Ovary (tissue), 9 donors: ENCODE measurements around the gene SPRR1A. TPM values are rescaled to one million over a fixed set of nuclear protein-coding genes. Genes with fewer than 3 reads are reported as not detected.

Experiments
- DNase-seq, 5 donors: peaks; one replicate each; pipeline ENCODE4 v3.0.0-alpha.2; 2019 to 2020
- H3K27ac ChIP-seq, 2 donors: fragments of 200-600 bp; one replicate each; pipeline versions ENCODE4 v1.5.1 to v1.8.0; 2019 to 2022
- H3K27me3 ChIP-seq: fragments of 200-600 bp; one replicate; pipeline ENCODE4 v1.8.0; 2022
- H3K36me3 ChIP-seq: fragments of 200-600 bp; sonication (generic); one replicate; pipeline ENCODE4 v1.5.1; 2019
- H3K4me1 ChIP-seq: one replicate; pipeline ENCODE4 v1.8.1; 2013; ENCODE audit warnings: mild to moderate bottlenecking, moderate library complexity; ENCODE audit not compliant: insufficient read depth
- H3K4me3 ChIP-seq: fragments of 200-600 bp; sonication (generic); one replicate; pipeline ENCODE4 v1.5.1; 2017
- H3K9me3 ChIP-seq, 2 donors: fragments of 200-600 bp in 1 of 2; sonication (generic) in 1 of 2; one replicate each; pipeline versions ENCODE4 v1.5.1 to v1.8.1; 2013 to 2019; ENCODE audit warnings: mild to moderate bottlenecking in 1 of 2, moderate library complexity in 1 of 2
- EP300 ChIP-seq: sonication (generic); formaldehyde crosslinking; IDR thresholded peaks from one replicate; pipeline ENCODE4 v1.6.1; 2017; ENCODE audit warnings: antibody characterized with exemption
- POLR2A ChIP-seq: fragments of 450-650 bp; IDR thresholded peaks from one replicate; pipeline ENCODE4 v1.6.1; 2017; ENCODE audit warnings: antibody characterized with exemption, mild to moderate bottlenecking, moderate library complexity
- WGBS, 3 donors: extraction: QIAGEN DNeasy Blood & Tissue Kit in 1 of 3; methylation state at CpG; one replicate each; pipeline versions ENCODE4 v1.1.5 to v1.1.7; 2013 to 2017; 5-methylcytosine and 5-hydroxymethylcytosine counted together
- intact Hi-C, 4 donors: fragments of 100-400 bp; cut with DNase I; formaldehyde crosslinking; loops; one replicate each; pipeline versions ENCODE4 v1.11.0 to v1.15.1; 2022 to 2023
- polyA plus RNA-seq, 2 donors: library from polyadenylated mRNA; stranded (reverse); fragments of 200-250 nt in 1 of 2; fragments of 350-450 nt in 1 of 2; fragmentation: Illumina TruSeq in 1 of 2; extraction: RNeasy Lipid Tissue Mini Kit (QIAGEN cat#74804) in 1 of 2; gene quantifications; one replicate each; pipeline ENCODE4 v1.2.3, GENCODE V29; 2013 to 2014
- total RNA-seq, 7 donors: library from RNA; depleted of rRNA in 2 of 7; stranded (reverse); fragments of >200 nt in 2 of 7; fragmentation: NEBNext Ultra II Directional in 3 of 7; extraction: Animal tissue kit (Norgen Biotek cat#: 25700) in 3 of 7; gene quantifications; one replicate each; pipeline versions ENCODE4 v1.1.0 to v1.2.4, GENCODE V29; 2016 to 2023
- TF ChIP-seq, protein P1 (sequence below), 3 donors: fragments of 450-650 bp in 2 of 3; fragments of 200-600 bp in 1 of 3; IDR thresholded peaks; one replicate each; pipeline versions ENCODE4 v1.5.1 to v1.8.0; 2016 to 2022; ENCODE audit warnings: antibody characterized with exemption in 3 of 3, mild to moderate bottlenecking in 1 of 3
- donor health status: DM: no; HTN: no; CAD: no; lungs with moderate emphysema.
- donor health status: DM: no; HTN: no; CAD: no.
- donor health status: Bipolar disorder and iron deficiency.
- donor health status: DM: yes; HTN: yes; CAD: no.
- donor health status: DM: no; HTN: no; CAD: no.
- donor health status: DM: yes; HTN: yes; CAD: no.

Gene SPRR1A
- total and polyA plus RNA-seq, 9 donors: not detected

DNA sequence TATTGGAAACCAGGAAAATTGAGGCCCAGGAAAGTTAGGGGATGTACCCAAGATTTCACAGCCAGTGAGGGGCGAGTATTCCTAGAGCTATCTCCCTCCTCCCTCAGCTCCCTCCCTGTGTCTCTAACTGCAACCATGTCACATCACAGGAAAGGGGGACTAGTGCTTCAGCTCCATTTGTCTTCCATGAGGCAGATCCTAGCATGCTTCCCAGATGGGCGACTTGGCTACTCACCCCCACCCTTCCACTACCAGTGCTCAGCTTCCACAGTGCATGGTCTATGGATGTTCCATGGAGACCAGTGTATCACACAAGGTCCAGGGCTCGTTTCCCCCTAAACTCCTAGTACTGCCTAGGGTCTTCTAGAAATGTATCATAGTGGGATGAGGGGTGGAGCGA is 18.0 kb upstream of the SPRR1A start:
- H3K4me3 ChIP-seq: no peak overlapping the region
- H3K4me1 ChIP-seq: no peaks in the 10 kb centered on the region
- H3K27me3 ChIP-seq: no peaks in the 10 kb centered on the region
- intact Hi-C loops: no loop called here
- 88 to 95% (median 91%) methylated on average over 4 of the region's 4 CpGs for WGBS, 3 donors
- H3K36me3 ChIP-seq: no peaks in the 10 kb centered on the region
- no peak for TF ChIP-seq EP300
- no peak for TF ChIP-seq POLR2A
- TF ChIP-seq, protein P1, sequence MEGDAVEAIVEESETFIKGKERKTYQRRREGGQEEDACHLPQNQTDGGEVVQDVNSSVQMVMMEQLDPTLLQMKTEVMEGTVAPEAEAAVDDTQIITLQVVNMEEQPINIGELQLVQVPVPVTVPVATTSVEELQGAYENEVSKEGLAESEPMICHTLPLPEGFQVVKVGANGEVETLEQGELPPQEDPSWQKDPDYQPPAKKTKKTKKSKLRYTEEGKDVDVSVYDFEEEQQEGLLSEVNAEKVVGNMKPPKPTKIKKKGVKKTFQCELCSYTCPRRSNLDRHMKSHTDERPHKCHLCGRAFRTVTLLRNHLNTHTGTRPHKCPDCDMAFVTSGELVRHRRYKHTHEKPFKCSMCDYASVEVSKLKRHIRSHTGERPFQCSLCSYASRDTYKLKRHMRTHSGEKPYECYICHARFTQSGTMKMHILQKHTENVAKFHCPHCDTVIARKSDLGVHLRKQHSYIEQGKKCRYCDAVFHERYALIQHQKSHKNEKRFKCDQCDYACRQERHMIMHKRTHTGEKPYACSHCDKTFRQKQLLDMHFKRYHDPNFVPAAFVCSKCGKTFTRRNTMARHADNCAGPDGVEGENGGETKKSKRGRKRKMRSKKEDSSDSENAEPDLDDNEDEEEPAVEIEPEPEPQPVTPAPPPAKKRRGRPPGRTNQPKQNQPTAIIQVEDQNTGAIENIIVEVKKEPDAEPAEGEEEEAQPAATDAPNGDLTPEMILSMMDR (IDR thresholded peaks at IDR 0.05): no peak
- H3K9me3 ChIP-seq: no peaks in the 10 kb centered on the region
- no peak overlapping the region for H3K27ac ChIP-seq
- DNase-seq: no peak

DNA sequence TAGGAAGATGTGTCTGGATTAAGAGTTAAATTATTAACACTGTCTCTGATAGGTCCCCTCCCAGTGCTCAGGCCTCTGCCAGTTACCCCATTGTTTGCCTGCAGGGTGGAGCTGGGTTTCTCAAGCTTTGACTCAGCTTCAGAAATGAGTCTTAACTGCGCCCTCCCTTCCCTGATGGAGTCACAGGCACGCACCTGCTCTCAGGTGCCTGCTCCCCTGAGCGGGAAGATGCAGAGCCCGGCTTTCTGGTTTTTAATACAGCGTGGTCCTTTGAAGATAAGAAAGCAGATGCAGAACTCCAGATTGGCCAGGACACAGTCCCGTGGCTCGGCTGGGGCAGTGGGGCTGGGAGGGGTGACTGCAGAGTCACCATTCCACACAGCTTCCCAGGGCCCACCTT is 16.7 kb upstream of the SPRR1A start:
- Histone ChIP-seq H3K36me3 (no peaks in the 10 kb centered on the region), H3K4me1 (no peaks in the 10 kb centered on the region), H3K9me3 (no peaks in the 10 kb centered on the region), H3K27ac (no peak overlapping the region), H3K27me3 (no peaks in the 10 kb centered on the region), H3K4me3 (no peak overlapping the region)
- 72 to 85% (median 76%) methylated on average over 7 of the region's 7 CpGs for WGBS, 3 donors
- DNase-seq: no peak
- no peak for TF ChIP-seq POLR2A
- no peak for TF ChIP-seq EP300
- TF ChIP-seq, protein P1 (IDR thresholded peaks at IDR 0.05): no peak
- intact Hi-C loops: no loop called here

DNA sequence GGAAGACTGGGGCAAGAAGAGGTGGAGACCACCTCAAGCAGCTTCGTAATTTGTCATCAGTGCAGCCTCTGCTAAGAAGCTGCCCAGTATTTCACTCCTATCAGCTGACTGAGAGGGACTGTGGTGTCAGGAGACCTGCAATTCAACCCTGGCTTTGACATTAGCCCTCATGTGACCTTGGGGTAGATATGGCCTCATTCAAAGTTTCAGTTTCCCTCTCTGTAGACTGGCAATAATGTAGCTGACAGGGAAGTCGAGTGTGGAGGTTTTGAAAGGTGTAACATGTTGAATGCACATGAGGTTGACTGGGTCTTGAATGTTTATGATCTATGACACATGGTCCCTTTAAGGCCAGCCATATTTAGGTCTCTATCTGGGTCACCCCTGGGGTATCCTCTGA is 15.6 kb upstream of the SPRR1A start:
- no peaks in the 10 kb centered on the region for H3K27me3 ChIP-seq
- WGBS, 3 donors: 73 to 87% (median 84%) methylated on average over 2 of the region's 2 CpGs
- no peak for TF ChIP-seq POLR2A
- TF ChIP-seq, protein P1 (IDR thresholded peaks at IDR 0.05): no peak
- TF ChIP-seq EP300: no peak
- no peaks in the 10 kb centered on the region for H3K4me1 ChIP-seq
- no peaks in the 10 kb centered on the region for H3K9me3 ChIP-seq
- intact Hi-C loops: no loop called here
- DNase-seq: no peak
- H3K4me3 ChIP-seq: no peak overlapping the region
- H3K27ac ChIP-seq: no peak overlapping the region
- no peaks in the 10 kb centered on the region for H3K36me3 ChIP-seq

DNA sequence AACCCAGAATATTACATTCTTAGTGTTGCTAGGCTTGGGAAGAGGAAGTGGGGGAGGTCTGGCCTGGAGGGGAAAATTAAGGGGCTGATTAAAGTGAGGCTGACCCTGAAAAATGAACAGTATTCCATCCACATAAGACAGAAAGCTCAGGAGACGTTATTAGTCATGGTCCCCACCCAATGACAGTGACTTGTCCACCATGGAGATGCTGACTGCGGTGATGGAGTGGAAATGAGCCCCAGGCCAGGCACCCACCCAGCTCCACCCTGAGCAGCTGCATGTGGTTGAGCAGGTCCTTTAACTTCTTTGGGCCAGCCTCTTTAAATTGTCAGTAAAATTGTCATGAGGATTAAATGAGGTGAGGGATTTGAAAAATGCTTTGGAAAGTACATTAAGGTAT is 14.8 kb upstream of the SPRR1A start:
- no peaks in the 10 kb centered on the region for H3K36me3 ChIP-seq
- 79 to 89% (median 86%) methylated on average over 2 of the region's 2 CpGs for WGBS, 3 donors
- H3K9me3 ChIP-seq: no peaks in the 10 kb centered on the region
- intact Hi-C loops: no loop called here
- no peak overlapping the region for H3K4me3 ChIP-seq
- no peaks in the 10 kb centered on the region for H3K4me1 ChIP-seq
- H3K27me3 ChIP-seq: no peaks in the 10 kb centered on the region
- no peak for DNase-seq
- TF ChIP-seq EP300 (no peak), POLR2A (no peak)
- TF ChIP-seq, protein P1 (IDR thresholded peaks at IDR 0.05): no peak
- no peak overlapping the region for H3K27ac ChIP-seq

DNA sequence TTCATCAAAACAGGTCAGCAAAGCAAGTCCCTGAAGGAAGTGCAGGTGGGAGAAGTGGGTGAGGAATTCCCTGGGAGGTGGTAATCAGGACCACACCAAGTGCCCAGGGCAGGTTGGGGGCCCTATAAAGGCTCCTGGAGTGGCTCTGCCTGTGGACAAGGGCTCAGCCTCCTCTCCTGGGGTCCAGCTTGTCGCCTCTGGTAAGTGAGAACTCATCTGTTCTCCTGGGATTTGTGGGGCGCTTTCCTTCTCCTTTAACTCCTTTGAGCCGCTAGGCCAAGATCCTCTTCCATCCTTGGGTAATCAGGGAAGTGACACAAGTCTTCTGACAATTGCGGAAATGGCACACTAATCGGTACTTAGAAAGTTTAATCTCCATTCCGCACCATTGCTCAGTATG is 13.4 kb upstream of the SPRR1A start, which contains the start of gene SPRR4:
Gene SPRR4 (plus strand): TSS at position 154 of the 400 bp plus-strand sequence. CDS start 1,243 bp downstream, outside the sequence.
- no peak for DNase-seq
- WGBS, 3 donors: 87 to 94% (median 93%) methylated on average over 6 of the region's 6 CpGs
- Histone ChIP-seq H3K36me3 (no peaks in the 10 kb centered on the region), H3K27ac (no peak within 1 kb of the TSS), H3K4me1 (no peaks in the 10 kb centered on the region), H3K4me3 (no peak within 1 kb of the TSS), H3K27me3 (no peaks in the 10 kb centered on the region), H3K9me3 (no peaks in the 10 kb centered on the region)
- intact Hi-C loops: no loop called here
- TF ChIP-seq, protein P1 (IDR thresholded peaks at IDR 0.05): no peak
- TF ChIP-seq POLR2A: no peak
